ENCODE data around the gene P3H2. TPM values are rescaled to one million over a fixed set of nuclear protein-coding genes. Genes with fewer than 3 reads are reported as not detected.

The P3H2 gene
- total RNA-seq, 1 experiment from 2014 or later = 19.6 TPM

- TF ChIP-seq EZH2 (IDR thresholded peaks at IDR 0.05; ENCODE audit: borderline replicate concordance, low read depth, low read length, poor library complexity, severe bottlenecking) (no peak), CTCF (conservative IDR thresholded peaks at IDR 0.05; ENCODE audit: low read depth, low read length) (no peak)
- no peaks in the 10 kb centered on the region for H3K9me3 ChIP-seq (ENCODE audit: low read depth, low read length, poor library complexity, severe bottlenecking)
- ChIA-PET POLR2A (ENCODE audit: low non-redundant PET) (interaction anchor here (0.6 kb wide), 1 partner anchor 222 kb away, joined by 3 read pairs; no protein-coding TSS in a partner anchor), CTCF (no interaction called here)
- intact Hi-C loops (cut with micrococcal nuclease; ENCODE audit: unreplicated experiment) = no loop called here
- H3K27me3 ChIP-seq (replicated peaks; ENCODE audit: insufficient read depth, low read depth, low read length, poor library complexity) = no peaks in the 10 kb centered on the region
- peak; percentile 48 for DNase-seq (ENCODE audit: low spot score)
- H3K4me1 ChIP-seq (ENCODE audit: insufficient read depth, low read length, poor library complexity, severe bottlenecking) = peaks cover 53% of the 10 kb centered on the region
- peak overlapping the region; percentile 17 for H3K4me3 ChIP-seq (ENCODE audit: low read depth, low read length, poor library complexity, severe bottlenecking)
- BruUV-seq (replicated peaks) = no TSS peak
- H3K36me3 ChIP-seq (ENCODE audit: insufficient read depth, low read length, poor library complexity, severe bottlenecking) = no peaks in the 10 kb centered on the region
- H3K27ac ChIP-seq (ENCODE audit: low read depth, low read length, poor library complexity, severe bottlenecking) = peak overlapping the region; percentile 49
Observed at GRCh38 chr3:190099099-190099498, 21.6 kb downstream of the P3H2 start.

- H3K9me3 ChIP-seq (ENCODE audit: low read depth, low read length, poor library complexity, severe bottlenecking) = no peaks in the 10 kb centered on the region
- H3K27me3 ChIP-seq (replicated peaks; ENCODE audit: insufficient read depth, low read depth, low read length, poor library complexity) = no peaks in the 10 kb centered on the region
- BruUV-seq (replicated peaks) = no TSS peak
- ChIA-PET POLR2A (ENCODE audit: low non-redundant PET) (no interaction called here), CTCF (no interaction called here)
- TF ChIP-seq EZH2 (IDR thresholded peaks at IDR 0.05; ENCODE audit: borderline replicate concordance, low read depth, low read length, poor library complexity, severe bottlenecking) = no peak
- TF ChIP-seq CTCF (conservative IDR thresholded peaks at IDR 0.05; ENCODE audit: low read depth, low read length) = no peak
- H3K4me1 ChIP-seq (ENCODE audit: insufficient read depth, low read length, poor library complexity, severe bottlenecking) = peaks cover 67% of the 10 kb centered on the region
- no peak for DNase-seq (ENCODE audit: low spot score)
- no peak overlapping the region for H3K4me3 ChIP-seq (ENCODE audit: low read depth, low read length, poor library complexity, severe bottlenecking)
- intact Hi-C loops (cut with micrococcal nuclease; ENCODE audit: unreplicated experiment) = no loop called here
- H3K36me3 ChIP-seq (ENCODE audit: insufficient read depth, low read length, poor library complexity, severe bottlenecking) = no peaks in the 10 kb centered on the region
- H3K27ac ChIP-seq (ENCODE audit: low read depth, low read length, poor library complexity, severe bottlenecking) = no peak overlapping the region
Observed at GRCh38 chr3:190097617-190098016, 23.1 kb downstream of the P3H2 start.

DNA sequence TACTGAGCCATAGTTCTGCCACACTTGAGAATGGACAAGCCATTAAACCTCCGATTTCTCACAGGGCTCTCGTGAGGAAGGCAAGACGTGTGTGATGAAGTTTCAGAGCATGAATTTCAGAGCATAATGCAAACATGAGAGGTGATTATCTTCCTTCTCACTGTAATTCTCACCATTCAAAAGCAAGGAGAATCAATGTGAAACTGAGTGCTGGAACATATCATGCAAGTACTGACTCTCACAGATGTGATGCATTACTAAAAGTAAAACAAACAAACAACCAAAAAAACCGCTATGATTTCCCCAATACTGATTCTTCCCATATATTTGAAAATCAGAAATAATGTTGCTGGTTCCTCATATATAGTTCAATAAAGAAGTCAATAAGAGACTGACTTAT lies 23.7 kb downstream of the P3H2 start:
- ChIA-PET CTCF (no interaction called here), POLR2A (ENCODE audit: low non-redundant PET) (no interaction called here)
- DNase-seq (ENCODE audit: low spot score) = no peak
- H3K4me1 ChIP-seq (ENCODE audit: insufficient read depth, low read length, poor library complexity, severe bottlenecking) = peaks cover 67% of the 10 kb centered on the region
- BruUV-seq (replicated peaks) = no TSS peak
- intact Hi-C loops (cut with micrococcal nuclease; ENCODE audit: unreplicated experiment) = no loop called here
- TF ChIP-seq EZH2 (IDR thresholded peaks at IDR 0.05; ENCODE audit: borderline replicate concordance, low read depth, low read length, poor library complexity, severe bottlenecking) (no peak), CTCF (conservative IDR thresholded peaks at IDR 0.05; ENCODE audit: low read depth, low read length) (no peak)
- no peaks in the 10 kb centered on the region for H3K36me3 ChIP-seq (ENCODE audit: insufficient read depth, low read length, poor library complexity, severe bottlenecking)
- no peak overlapping the region for H3K4me3 ChIP-seq (ENCODE audit: low read depth, low read length, poor library complexity, severe bottlenecking)
- no peaks in the 10 kb centered on the region for H3K27me3 ChIP-seq (replicated peaks; ENCODE audit: insufficient read depth, low read depth, low read length, poor library complexity)
- H3K27ac ChIP-seq (ENCODE audit: low read depth, low read length, poor library complexity, severe bottlenecking) = peak overlapping the region; percentile 1
- H3K9me3 ChIP-seq (ENCODE audit: low read depth, low read length, poor library complexity, severe bottlenecking) = no peaks in the 10 kb centered on the region

Data from A673 (cell line).